GM13976 (cell line): Measurements from ENCODE around the gene IL15RA.

Source experiments
- DNase-seq: peaks from one replicate; pipeline ENCODE4 v3.0.0; 2012; ENCODE audit warnings: low spot score
- CTCF ChIP-seq: IDR thresholded peaks from 2 replicates; pipeline ENCODE4 v1.5.1; 2012; ENCODE audit warnings: borderline replicate concordance, mild to moderate bottlenecking; ENCODE audit not compliant: insufficient read depth; ENCODE audit errors: extremely low read depth, missing control alignments, control extremely low read depth
- in situ Hi-C: fragments of 300-500 bp; cut with MboI; formaldehyde crosslinking; loops from one replicate; pipeline ENCODE4 v1.12.0; 2022; ENCODE audit warnings: low sequenced_read_pairs, mixed read lengths, inconsistent platforms; ENCODE audit not compliant: unreplicated experiment

Gene IL15RA

DNA sequence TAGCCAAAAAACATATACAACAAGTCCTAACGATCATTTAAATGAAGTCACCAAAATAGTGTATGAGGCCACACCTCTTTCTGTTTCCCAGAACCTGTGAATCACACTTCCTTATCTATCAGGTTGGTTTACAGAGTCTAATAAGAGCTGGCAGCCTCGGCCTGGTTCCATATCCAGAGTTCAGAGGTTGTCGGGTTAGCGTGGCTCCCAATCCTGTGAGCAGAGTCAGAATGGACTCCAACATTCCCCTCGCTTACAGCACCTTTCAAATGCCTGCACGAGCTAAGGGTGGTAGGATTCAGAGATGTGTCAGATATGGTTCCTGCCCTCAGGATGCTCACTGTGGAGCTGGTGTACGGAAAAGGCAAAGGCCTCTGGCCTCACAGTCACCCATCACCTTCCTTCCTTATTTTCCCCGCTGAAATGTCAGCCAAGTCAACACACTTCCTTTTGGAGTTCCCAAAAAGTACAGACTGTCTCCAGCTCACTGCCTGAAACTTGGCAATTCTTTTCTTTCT lies 6.0 kb downstream of the IL15RA start:
- in situ Hi-C loops, result no loop called here
- no peak for TF ChIP-seq CTCF
- DNase-seq, result peak; percentile 50

- no peak for TF ChIP-seq CTCF
- in situ Hi-C loops, result no loop called here
- DNase-seq, result no peak
Observed at GRCh38 chr10:5970527-5970926, 6.8 kb downstream of the IL15RA start.

GRCh38 chr10:5970066-5970465 lies 7.3 kb downstream of the IL15RA start:
- DNase-seq, result no peak
- no peak for TF ChIP-seq CTCF
- in situ Hi-C loops, result no loop called here

- in situ Hi-C loops, result no loop called here
- TF ChIP-seq CTCF, result no peak
- DNase-seq, result no peak
Observed at GRCh38 chr10:5968681-5969453, 8.5 kb downstream of the IL15RA start.

DNA sequence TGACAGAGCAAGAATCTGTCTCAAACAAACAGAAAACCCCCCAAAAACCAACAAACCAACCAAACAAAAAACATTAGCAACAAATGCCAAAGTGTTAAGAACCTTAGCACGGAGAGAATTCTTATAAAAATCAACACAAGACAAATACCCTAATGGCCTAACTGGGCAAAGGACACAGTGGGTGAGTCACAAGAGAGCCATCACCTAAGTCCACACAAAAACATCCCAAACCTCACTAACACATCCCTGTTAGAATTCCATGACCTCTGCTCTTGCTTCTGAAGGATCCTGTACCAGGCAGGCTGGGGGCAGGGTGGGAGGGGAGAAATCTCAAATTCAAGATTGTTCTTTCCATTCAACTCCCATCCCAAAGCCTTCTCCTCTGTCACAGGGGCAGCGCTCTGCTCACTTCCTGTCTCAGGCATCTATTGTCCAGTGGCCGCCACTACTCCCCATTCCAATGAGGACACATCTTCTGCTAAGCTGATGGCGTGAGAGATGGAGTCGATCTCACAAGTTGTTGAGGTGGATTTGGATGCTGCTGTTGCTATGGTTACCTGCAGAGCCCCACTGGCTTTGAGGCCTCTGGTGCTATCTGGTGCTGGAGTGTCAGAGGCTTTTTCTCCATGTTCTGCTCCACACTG lies 9.2 kb downstream of the IL15RA start:
- no peak for TF ChIP-seq CTCF
- DNase-seq, result no peak

GRCh38 chr10:5965266-5965665 lies 12.1 kb downstream of the IL15RA start:
- in situ Hi-C loops, result no loop called here
- no peak for DNase-seq
- TF ChIP-seq CTCF, result no peak

More for the DNA sequence above, 9.2 kb downstream of the IL15RA start:
- in situ Hi-C loops, result no loop called here
